Skeletal muscle satellite cell (primary cell): ENCODE data around the gene MAP1A.

Experiments
- H3K27me3 ChIP-seq: 2 replicates; pipeline ENCODE4 v1.7.0; 2013; ENCODE audit warnings: low read length; ENCODE audit not compliant: control insufficient read depth, insufficient read depth
- H3K36me3 ChIP-seq: 2 replicates; pipeline ENCODE4 v1.7.0; 2013; ENCODE audit warnings: mild to moderate bottlenecking, control low read depth, low read length; ENCODE audit not compliant: insufficient read depth
- H3K4me1 ChIP-seq: 2 replicates; pipeline ENCODE4 v1.7.0; 2013; ENCODE audit warnings: low read length; ENCODE audit not compliant: control insufficient read depth, insufficient read depth
- H3K4me2 ChIP-seq: 2 replicates; pipeline ENCODE4 v1.7.0; 2013; ENCODE audit warnings: mild to moderate bottlenecking, low read length
- H3K4me3 ChIP-seq: 2 replicates; pipeline ENCODE4 v1.7.0; 2013; ENCODE audit warnings: low read length
- H3K9ac ChIP-seq: 2 replicates; pipeline ENCODE4 v1.7.0; 2013; ENCODE audit warnings: mild to moderate bottlenecking, low read depth, low read length, moderate library complexity
- H3K9me3 ChIP-seq: replicated peaks from 2 replicates; pipeline ENCODE4 v1.7.0; 2013; ENCODE audit warnings: mild to moderate bottlenecking, control low read depth, low read length

MAP1A gene

GRCh38 chr15:43513550-43513949, 3.9 kb upstream of the MAP1A start:
- no peaks in the 10 kb centered on the region for H3K36me3 ChIP-seq
- peak overlapping the region; percentile 48 for H3K4me2 ChIP-seq
- H3K27me3 ChIP-seq: no peaks in the 10 kb centered on the region
- no peak overlapping the region for H3K4me3 ChIP-seq
- H3K9ac ChIP-seq: peak overlapping the region; percentile 1
- H3K4me1 ChIP-seq: peaks cover 66% of the 10 kb centered on the region
- no peaks in the 10 kb centered on the region for H3K9me3 ChIP-seq

DNA sequence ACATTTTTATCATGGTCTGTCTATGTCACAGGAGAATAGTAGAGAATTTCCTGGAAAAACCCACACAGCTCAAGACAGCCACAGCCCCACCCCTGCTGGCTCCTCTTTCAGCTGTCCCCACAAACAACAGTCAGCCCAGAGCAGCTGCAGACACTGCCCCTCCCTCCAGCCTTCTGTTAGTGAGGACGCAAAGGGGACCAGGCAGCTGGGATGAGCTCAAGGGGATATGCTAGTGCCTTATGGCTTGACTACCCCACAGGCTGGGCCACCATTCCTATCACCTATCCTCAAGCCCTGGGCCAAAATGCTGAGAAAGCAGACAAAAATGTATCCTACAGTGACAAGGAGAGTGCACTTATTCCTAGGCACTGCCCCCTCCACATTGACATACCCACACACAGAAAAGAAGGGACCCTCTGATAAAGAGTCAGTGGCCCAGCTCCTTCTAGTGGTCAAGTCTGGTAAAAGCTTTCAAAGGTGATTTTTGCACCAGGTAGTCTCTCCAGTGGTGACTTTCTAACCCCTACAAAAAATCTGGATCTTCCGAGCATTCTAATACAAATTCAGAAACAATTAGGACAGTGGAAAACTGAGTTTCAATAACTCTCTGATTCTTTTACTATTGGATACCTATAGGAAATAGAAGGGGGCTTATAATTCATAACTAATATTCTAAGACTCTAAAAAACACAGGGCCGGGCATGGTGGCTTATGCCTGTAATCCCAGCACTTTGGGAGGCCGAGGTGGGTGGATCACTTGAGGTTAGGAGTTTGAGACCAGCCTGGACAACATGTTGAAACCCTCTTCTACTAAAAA, 3.0 kb upstream of the MAP1A start:
- H3K9ac ChIP-seq: no peak overlapping the region
- H3K4me1 ChIP-seq: peaks cover 66% of the 10 kb centered on the region
- no peaks in the 10 kb centered on the region for H3K36me3 ChIP-seq
- H3K4me2 ChIP-seq: peak overlapping the region; percentile 48
- H3K4me3 ChIP-seq: no peak overlapping the region
- H3K27me3 ChIP-seq: no peaks in the 10 kb centered on the region
- no peaks in the 10 kb centered on the region for H3K9me3 ChIP-seq

GRCh38 chr15:43515741-43516140, 1.7 kb upstream of the MAP1A start:
- peak overlapping the region; percentile 94 for H3K4me2 ChIP-seq
- no peak overlapping the region for H3K9ac ChIP-seq
- peak overlapping the region; percentile 61 for H3K4me3 ChIP-seq
- H3K4me1 ChIP-seq: peaks cover 58% of the 10 kb centered on the region
- H3K9me3 ChIP-seq: no peaks in the 10 kb centered on the region
- peaks cover 3% of the 10 kb centered on the region for H3K36me3 ChIP-seq
- no peaks in the 10 kb centered on the region for H3K27me3 ChIP-seq

DNA sequence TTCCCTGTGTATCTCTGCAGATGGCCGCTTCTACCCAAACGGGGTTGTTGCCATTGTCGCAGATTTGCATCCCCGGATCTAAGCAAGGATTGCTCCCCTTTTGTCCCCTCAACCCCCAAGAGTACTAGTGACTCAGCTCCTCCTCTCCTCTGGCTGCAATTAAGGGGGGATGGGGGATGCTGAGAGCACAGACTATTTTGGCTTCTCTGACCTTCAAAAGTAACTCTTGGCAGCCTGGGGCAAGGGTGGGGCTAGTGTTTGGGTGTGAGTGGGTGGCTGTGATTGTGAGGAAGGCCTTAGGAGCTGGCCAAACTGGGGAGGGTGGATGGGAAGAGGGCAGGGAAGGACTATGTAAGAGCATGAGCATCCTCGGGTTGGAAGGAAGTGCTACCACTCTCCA, 1.2 kb upstream of the MAP1A start:
- Histone ChIP-seq H3K4me3 (peak overlapping the region; percentile 61), H3K9me3 (no peaks in the 10 kb centered on the region), H3K36me3 (peaks cover 7% of the 10 kb centered on the region), H3K4me1 (peaks cover 57% of the 10 kb centered on the region), H3K9ac (peak overlapping the region; percentile 61), H3K4me2 (peak overlapping the region; percentile 94), H3K27me3 (no peaks in the 10 kb centered on the region)

DNA sequence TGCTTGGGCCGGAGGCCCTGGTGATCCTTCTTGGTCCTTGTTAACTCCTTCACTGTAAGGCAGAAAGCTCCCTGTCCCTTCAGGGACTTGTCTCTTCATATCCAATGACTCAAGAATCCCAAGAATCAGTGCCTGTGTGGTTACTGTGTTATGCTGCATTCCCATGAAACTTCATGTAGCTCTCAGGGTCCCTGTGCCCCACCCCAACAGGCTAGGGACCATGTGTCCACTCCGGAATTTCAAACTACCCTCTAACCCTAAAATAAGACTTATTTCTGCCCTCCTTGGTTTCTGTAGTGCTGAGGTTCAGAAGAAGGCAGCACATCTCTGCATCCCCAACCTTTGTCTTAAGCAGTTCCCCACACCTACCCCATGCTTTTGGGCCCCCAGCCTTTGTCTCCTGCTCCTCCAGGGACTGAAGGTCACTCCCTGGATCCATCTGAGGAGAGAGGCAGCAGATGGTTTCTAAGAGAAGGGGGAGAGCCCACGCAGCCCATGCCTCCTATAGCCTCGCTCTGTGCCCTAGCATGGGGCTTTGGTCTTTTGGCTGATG, 531 bp upstream of the MAP1A start:
- Histone ChIP-seq H3K4me2 (peak overlapping the region; percentile 94), H3K27me3 (no peaks in the 10 kb centered on the region), H3K4me3 (peak overlapping the region; percentile 61), H3K36me3 (peaks cover 14% of the 10 kb centered on the region), H3K4me1 (peaks cover 52% of the 10 kb centered on the region), H3K9ac (peak overlapping the region; percentile 61), H3K9me3 (no peaks in the 10 kb centered on the region)

DNA sequence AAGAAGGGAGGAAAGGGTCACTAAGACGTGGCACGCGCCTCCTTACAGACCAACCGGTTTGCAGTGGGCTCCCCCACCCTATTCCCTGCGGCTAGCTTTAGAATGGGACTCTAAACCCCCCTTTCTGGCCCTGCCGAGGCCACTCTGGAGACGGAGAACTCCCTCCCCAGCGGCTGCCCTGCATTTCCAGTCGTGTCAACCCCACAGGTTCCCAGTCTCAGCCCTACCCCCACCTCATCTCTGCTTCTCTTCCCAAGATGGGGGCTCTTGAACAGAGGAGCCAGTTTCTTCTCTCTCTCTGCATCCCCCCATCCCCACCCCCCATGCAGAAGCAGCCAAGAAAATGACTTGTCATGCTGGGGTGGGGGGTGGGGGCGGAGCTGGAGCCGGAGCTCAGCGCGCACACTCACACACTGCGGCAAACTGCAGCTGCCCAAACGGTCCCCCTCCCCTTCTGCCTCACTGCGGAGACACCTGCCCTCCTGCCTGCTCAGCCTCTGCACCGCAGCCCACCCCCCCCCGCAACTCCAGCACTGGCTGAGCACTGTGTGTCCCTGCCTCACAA, 871 bp downstream of the MAP1A start:
- no peaks in the 10 kb centered on the region for H3K9me3 ChIP-seq
- no peaks in the 10 kb centered on the region for H3K27me3 ChIP-seq
- peak overlapping the region; percentile 94 for H3K4me2 ChIP-seq
- H3K36me3 ChIP-seq: peaks cover 27% of the 10 kb centered on the region
- peak overlapping the region; percentile 88 for H3K4me3 ChIP-seq
- peak overlapping the region; percentile 82 for H3K9ac ChIP-seq
- peaks cover 51% of the 10 kb centered on the region for H3K4me1 ChIP-seq

GRCh38 chr15:43519196-43519595, 1.8 kb downstream of the MAP1A start:
- H3K4me3 ChIP-seq: peak overlapping the region; percentile 88
- H3K36me3 ChIP-seq: peaks cover 36% of the 10 kb centered on the region
- no peak overlapping the region for H3K9ac ChIP-seq
- H3K9me3 ChIP-seq: no peaks in the 10 kb centered on the region
- H3K4me2 ChIP-seq: peak overlapping the region; percentile 94
- H3K27me3 ChIP-seq: no peaks in the 10 kb centered on the region
- H3K4me1 ChIP-seq: peaks cover 42% of the 10 kb centered on the region

DNA sequence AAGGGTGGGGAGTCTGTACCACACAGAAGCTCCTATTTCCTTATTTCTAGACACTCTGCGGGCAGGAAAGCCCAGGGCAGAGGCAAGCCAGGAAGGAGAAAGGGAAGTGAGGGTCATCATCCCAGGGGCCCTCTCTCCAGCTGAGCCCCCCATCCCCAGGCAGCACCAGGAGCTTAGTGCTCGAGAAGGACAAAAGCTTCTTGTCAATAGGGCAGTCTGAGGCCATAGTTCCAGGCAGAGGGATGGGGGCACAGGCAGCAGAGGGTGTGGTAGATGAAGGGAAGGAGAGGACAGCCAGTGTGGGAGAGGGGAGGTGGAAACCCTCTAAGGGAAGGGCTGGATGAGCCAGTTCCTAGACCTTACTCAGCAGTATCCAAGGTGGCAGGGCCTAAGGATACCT, 2.7 kb downstream of the MAP1A start:
- Histone ChIP-seq H3K27me3 (no peaks in the 10 kb centered on the region), H3K4me1 (peaks cover 38% of the 10 kb centered on the region), H3K4me3 (no peak overlapping the region), H3K9ac (no peak overlapping the region), H3K9me3 (no peaks in the 10 kb centered on the region), H3K4me2 (no peak overlapping the region), H3K36me3 (peaks cover 44% of the 10 kb centered on the region)

- H3K36me3 ChIP-seq: peaks cover 57% of the 10 kb centered on the region
- H3K4me2 ChIP-seq: no peak overlapping the region
- H3K9me3 ChIP-seq: no peaks in the 10 kb centered on the region
- H3K4me1 ChIP-seq: peaks cover 26% of the 10 kb centered on the region
- H3K9ac ChIP-seq: no peak overlapping the region
- no peaks in the 10 kb centered on the region for H3K27me3 ChIP-seq
- no peak overlapping the region for H3K4me3 ChIP-seq
Observed at GRCh38 chr15:43521419-43521818, 4.0 kb downstream of the MAP1A start.

DNA sequence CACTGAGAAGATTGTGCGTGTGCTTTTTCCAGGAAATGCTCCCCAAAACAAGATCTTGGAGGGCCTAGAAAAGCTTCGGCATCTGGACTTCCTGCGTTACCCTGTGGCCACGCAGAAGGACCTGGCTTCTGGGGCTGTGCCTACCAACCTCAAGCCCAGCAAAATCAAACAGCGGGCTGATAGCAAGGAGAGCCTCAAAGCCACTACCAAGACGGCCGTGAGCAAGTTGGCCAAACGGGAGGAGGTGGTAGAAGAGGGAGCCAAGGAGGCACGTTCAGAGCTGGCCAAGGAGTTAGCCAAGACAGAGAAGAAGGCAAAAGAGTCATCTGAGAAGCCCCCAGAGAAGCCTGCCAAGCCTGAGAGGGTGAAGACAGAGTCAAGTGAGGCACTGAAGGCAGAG, 4.8 kb downstream of the MAP1A start:
- H3K27me3 ChIP-seq: no peaks in the 10 kb centered on the region
- peaks cover 18% of the 10 kb centered on the region for H3K4me1 ChIP-seq
- no peak overlapping the region for H3K4me3 ChIP-seq
- no peak overlapping the region for H3K4me2 ChIP-seq
- H3K36me3 ChIP-seq: peaks cover 59% of the 10 kb centered on the region
- no peaks in the 10 kb centered on the region for H3K9me3 ChIP-seq
- no peak overlapping the region for H3K9ac ChIP-seq

DNA sequence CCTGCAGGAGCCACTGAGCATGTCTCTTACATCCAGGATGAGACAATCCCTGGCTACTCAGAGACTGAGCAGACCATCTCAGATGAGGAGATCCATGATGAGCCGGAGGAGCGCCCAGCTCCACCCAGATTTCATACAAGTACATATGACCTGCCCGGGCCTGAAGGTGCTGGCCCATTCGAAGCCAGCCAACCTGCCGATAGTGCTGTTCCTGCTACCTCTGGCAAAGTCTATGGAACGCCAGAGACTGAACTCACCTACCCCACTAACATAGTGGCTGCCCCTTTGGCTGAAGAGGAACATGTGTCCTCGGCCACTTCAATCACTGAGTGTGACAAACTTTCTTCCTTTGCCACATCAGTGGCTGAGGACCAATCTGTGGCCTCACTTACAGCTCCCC, 6.2 kb downstream of the MAP1A start:
- Histone ChIP-seq H3K27me3 (no peaks in the 10 kb centered on the region), H3K4me2 (no peak overlapping the region), H3K9me3 (no peaks in the 10 kb centered on the region), H3K36me3 (peaks cover 59% of the 10 kb centered on the region), H3K4me3 (no peak overlapping the region), H3K9ac (no peak overlapping the region), H3K4me1 (peaks cover 9% of the 10 kb centered on the region)
